ENCODE data around the gene BACH2. TPM values are rescaled to one million over a fixed set of nuclear protein-coding genes. Genes with fewer than 3 reads are reported as not detected.

The BACH2 gene
- total RNA-seq, 2 experiments from 2014 or later = 60.7 to 66.9 TPM

- Mint-ChIP-seq H3K4me3 (peak overlapping the region; percentile 47), H3K27me3 (no peaks in the 10 kb centered on the region), H3K4me1 (ENCODE audit: low read depth) (peaks cover 87% of the 10 kb centered on the region), H3K36me3 (ENCODE audit: low read depth) (peaks cover 64% of the 10 kb centered on the region), H3K9me3 (peaks cover 13% of the 10 kb centered on the region), H3K27ac (peak overlapping the region; percentile 96)
- DNase-seq (peak; percentile 99), ATAC-seq (peak; percentile 84)
- no peak for TF ChIP-seq CTCF (IDR thresholded peaks at IDR 0.05)
- intact Hi-C loops (cut with micrococcal nuclease) = loop anchor here (5.0 kb wide), 2 partner anchors 42 to 192 kb away; no protein-coding TSS in a partner anchor
- POLR2A ChIA-PET = interaction anchor here (0.6 to 4.1 kb wide), 23 partner anchors 10 to 265 kb away, joined by 3 to 32 read pairs (median 4); partner anchors contain the start of gene BACH2
- CTCF ChIA-PET = interaction anchor here (0.9 to 3.4 kb wide), 16 partner anchors 10 to 334 kb away, joined by 3 to 17 read pairs (median 4); no protein-coding TSS in a partner anchor
These were observed 22.1 kb downstream of the BACH2 start for GRCh38 chr6:90274451-90275030.

- H3K4me1 Mint-ChIP-seq (ENCODE audit: low read depth) = peaks cover 88% of the 10 kb centered on the region
- intact Hi-C loops (cut with micrococcal nuclease) = loop anchor here (2.0 to 5.0 kb wide), 3 partner anchors 23 to 192 kb away; no protein-coding TSS in a partner anchor
- peak overlapping the region; percentile 47 for H3K4me3 Mint-ChIP-seq
- peak overlapping the region; percentile 96 for H3K27ac Mint-ChIP-seq
- TF ChIP-seq CTCF (IDR thresholded peaks at IDR 0.05) = no peak
- DNase-seq (no peak), ATAC-seq (no peak)
- ChIA-PET CTCF (interaction anchor here (0.6 to 3.4 kb wide), 26 partner anchors 11 to 333 kb away, joined by 3 to 17 read pairs (median 4); no protein-coding TSS in a partner anchor), POLR2A (interaction anchor here (0.6 to 4.1 kb wide), 26 partner anchors 10 to 264 kb away, joined by 3 to 32 read pairs (median 4); partner anchors contain the start of gene BACH2)
- no peaks in the 10 kb centered on the region for H3K27me3 Mint-ChIP-seq
- H3K9me3 Mint-ChIP-seq = peaks cover 13% of the 10 kb centered on the region
- peaks cover 65% of the 10 kb centered on the region for H3K36me3 Mint-ChIP-seq (ENCODE audit: low read depth)
These were observed 22.8 kb downstream of the BACH2 start for GRCh38 chr6:90273863-90274262.

- POLR2A ChIA-PET = interaction anchor here (0.6 to 4.1 kb wide), 15 partner anchors 10 to 287 kb away, joined by 3 to 32 read pairs (median 4); no protein-coding TSS in a partner anchor
- peak overlapping the region; percentile 96 for H3K27ac Mint-ChIP-seq
These were observed 23.7 kb downstream of the BACH2 start for GRCh38 chr6:90272895-90273294.

GRCh38 chr6:90271831-90272230, 24.8 kb downstream of the BACH2 start:
- DNase-seq (peak; percentile 27), ATAC-seq (peak; percentile 4)
- Mint-ChIP-seq H3K27ac (peak overlapping the region; percentile 96), H3K4me1 (ENCODE audit: low read depth) (peaks cover 85% of the 10 kb centered on the region), H3K9me3 (peaks cover 11% of the 10 kb centered on the region), H3K4me3 (peak overlapping the region; percentile 62), H3K27me3 (no peaks in the 10 kb centered on the region), H3K36me3 (ENCODE audit: low read depth) (peaks cover 66% of the 10 kb centered on the region)
- intact Hi-C loops (cut with micrococcal nuclease) = loop anchor here (2.0 to 5.0 kb wide), 3 partner anchors 21 to 190 kb away; no protein-coding TSS in a partner anchor
- CTCF ChIA-PET = interaction anchor here (0.7 to 3.4 kb wide), 7 partner anchors 8 to 331 kb away, joined by 3 to 17 read pairs (median 4); no protein-coding TSS in a partner anchor
- TF ChIP-seq CTCF (IDR thresholded peaks at IDR 0.05) = no peak
- POLR2A ChIA-PET = interaction anchor here (1.6 to 4.0 kb wide), 3 partner anchors 21 to 54 kb away, joined by 6 to 32 read pairs (median 12); no protein-coding TSS in a partner anchor

More at GRCh38 chr6:90272895-90273294, 23.7 kb downstream of the BACH2 start:
- peaks cover 11% of the 10 kb centered on the region for H3K9me3 Mint-ChIP-seq
- no peak for DNase-seq
- peaks cover 64% of the 10 kb centered on the region for H3K36me3 Mint-ChIP-seq (ENCODE audit: low read depth)
- no peaks in the 10 kb centered on the region for H3K27me3 Mint-ChIP-seq
- ATAC-seq = no peak
- no peak for TF ChIP-seq CTCF (IDR thresholded peaks at IDR 0.05)
- peak overlapping the region; percentile 62 for H3K4me3 Mint-ChIP-seq
- CTCF ChIA-PET = interaction anchor here (0.8 to 3.4 kb wide), 15 partner anchors 12 to 332 kb away, joined by 3 to 17 read pairs (median 5); no protein-coding TSS in a partner anchor
- intact Hi-C loops (cut with micrococcal nuclease) = loop anchor here (2.0 to 5.0 kb wide), 3 partner anchors 22 to 191 kb away; no protein-coding TSS in a partner anchor
- peaks cover 84% of the 10 kb centered on the region for H3K4me1 Mint-ChIP-seq (ENCODE audit: low read depth)
